Measurements from ENCODE around the gene ZNF583. TPM values are rescaled to one million over a fixed set of nuclear protein-coding genes. Genes with fewer than 3 reads are reported as not detected.

Gene ZNF583
- total RNA-seq, 2 donors from 2014 or later: 4.0 to 5.5 TPM

- Mint-ChIP-seq H3K4me1 (peaks cover 8% of the 10 kb centered on the region), H3K27ac (no peak overlapping the region), H3K36me3 (ENCODE audit: low read depth) (peaks cover 69% of the 10 kb centered on the region), H3K9me3 (peaks cover 85% of the 10 kb centered on the region), H3K4me3 (peak overlapping the region; percentile 80), H3K27me3 (ENCODE audit: insufficient read depth) (no peaks in the 10 kb centered on the region)
- Histone ChIP-seq H3K4me1 (ENCODE audit: control insufficient read depth, insufficient read depth, low read length) (no peaks in the 10 kb centered on the region), H3K36me3 (ENCODE audit: control insufficient read depth, insufficient read depth, low read length) (peaks cover 36% of the 10 kb centered on the region), H3K4me3 (ENCODE audit: low read length) (peak overlapping the region; percentile 91), H3K27me3 (ENCODE audit: control insufficient read depth, insufficient read depth, low read length, poor library complexity, severe bottlenecking) (no peaks in the 10 kb centered on the region), H3K9me3 (ENCODE audit: control insufficient read depth, low read length) (peaks cover 86% of the 10 kb centered on the region), H3K9ac (ENCODE audit: extremely low read depth, low read length, poor library complexity, severe bottlenecking) (no peak overlapping the region), H3K27ac (ENCODE audit: low read depth, low read length) (no peak overlapping the region)
- DNase-seq: no peak
- no peak for TF ChIP-seq CTCF (conservative IDR thresholded peaks at IDR 0.05)
- 71 to 83% methylated on average over 5 to 9 of the region's 9 CpGs for WGBS, 2 experiments (ENCODE audit: insufficient coverage in 1 of 2, insufficient read length in 1 of 2)
These were observed 871 bp upstream of the ZNF583 start for GRCh38 chr19:56403261-56403660.

DNA sequence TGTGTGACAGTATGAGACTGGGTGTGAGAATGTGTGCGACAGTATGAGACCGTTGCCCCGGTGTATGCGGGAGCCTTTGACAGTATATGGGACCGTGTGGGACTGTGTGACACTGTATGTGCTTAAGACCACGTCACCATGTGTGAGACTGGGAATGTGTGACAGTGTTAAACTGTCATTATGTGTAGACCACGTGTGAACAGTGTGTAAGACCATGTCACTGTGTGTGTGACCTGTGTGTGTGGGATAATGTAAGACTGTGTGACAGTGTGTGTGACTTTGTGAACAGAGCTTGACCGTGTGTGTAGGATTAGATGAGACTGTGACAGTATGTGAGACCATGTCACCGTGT, 549 bp downstream of the ZNF583 start:
- H3K4me3 ChIP-seq (ENCODE audit: low read length): peak overlapping the region; percentile 91
- peaks cover 67% of the 10 kb centered on the region for H3K36me3 Mint-ChIP-seq (ENCODE audit: low read depth)
- H3K27ac ChIP-seq (ENCODE audit: low read depth, low read length): no peak overlapping the region
- 84 to 90% methylated on average over 8 to 9 of the region's 9 CpGs for WGBS, 2 experiments (ENCODE audit: insufficient coverage in 1 of 2, insufficient read length in 1 of 2)
- H3K9me3 Mint-ChIP-seq: peaks cover 84% of the 10 kb centered on the region
- TF ChIP-seq CTCF (conservative IDR thresholded peaks at IDR 0.05): no peak
- no peak for DNase-seq
- H3K9me3 ChIP-seq (ENCODE audit: control insufficient read depth, low read length): peaks cover 85% of the 10 kb centered on the region
- H3K4me3 Mint-ChIP-seq: peak overlapping the region; percentile 80
- no peaks in the 10 kb centered on the region for H3K27me3 ChIP-seq (ENCODE audit: control insufficient read depth, insufficient read depth, low read length, poor library complexity, severe bottlenecking)
- H3K4me1 Mint-ChIP-seq: peaks cover 8% of the 10 kb centered on the region
- peaks cover 38% of the 10 kb centered on the region for H3K36me3 ChIP-seq (ENCODE audit: control insufficient read depth, insufficient read depth, low read length)
- no peaks in the 10 kb centered on the region for H3K4me1 ChIP-seq (ENCODE audit: control insufficient read depth, insufficient read depth, low read length)
- no peak overlapping the region for H3K27ac Mint-ChIP-seq
- H3K9ac ChIP-seq (ENCODE audit: extremely low read depth, low read length, poor library complexity, severe bottlenecking): peak overlapping the region; percentile 52
- no peaks in the 10 kb centered on the region for H3K27me3 Mint-ChIP-seq (ENCODE audit: insufficient read depth)

DNA sequence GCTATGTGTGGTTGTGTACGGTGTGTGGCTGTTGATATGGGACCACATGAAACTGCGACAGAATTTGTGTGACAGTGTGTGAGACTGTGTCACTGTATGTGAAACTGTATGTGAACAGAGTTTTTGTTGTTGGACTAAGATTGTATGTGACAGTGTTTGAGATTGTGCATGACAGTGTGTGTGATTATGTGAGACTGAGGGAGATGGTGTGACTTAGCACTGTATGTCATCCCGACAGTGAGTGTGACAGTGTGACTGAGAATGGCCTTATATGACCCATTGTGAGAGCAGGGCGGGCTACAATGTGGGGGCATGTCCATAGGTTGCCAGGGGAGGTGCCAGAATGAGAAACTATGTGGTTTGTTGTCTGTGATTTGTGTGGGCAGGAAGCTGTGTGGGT, 930 bp downstream of the ZNF583 start:
- peaks cover 38% of the 10 kb centered on the region for H3K36me3 ChIP-seq (ENCODE audit: control insufficient read depth, insufficient read depth, low read length)
- peaks cover 67% of the 10 kb centered on the region for H3K36me3 Mint-ChIP-seq (ENCODE audit: low read depth)
- H3K27me3 ChIP-seq (ENCODE audit: control insufficient read depth, insufficient read depth, low read length, poor library complexity, severe bottlenecking): no peaks in the 10 kb centered on the region
- no peak overlapping the region for H3K27ac Mint-ChIP-seq
- peaks cover 8% of the 10 kb centered on the region for H3K4me1 Mint-ChIP-seq
- no peaks in the 10 kb centered on the region for H3K27me3 Mint-ChIP-seq (ENCODE audit: insufficient read depth)
- H3K9ac ChIP-seq (ENCODE audit: extremely low read depth, low read length, poor library complexity, severe bottlenecking): no peak overlapping the region
- H3K4me3 Mint-ChIP-seq: peak overlapping the region; percentile 80
- peak overlapping the region; percentile 91 for H3K4me3 ChIP-seq (ENCODE audit: low read length)
- no peak for DNase-seq
- 91 to 96% methylated on average over 4 of the region's 4 CpGs for WGBS, 2 experiments (ENCODE audit: insufficient coverage in 1 of 2, insufficient read length in 1 of 2)
- H3K4me1 ChIP-seq (ENCODE audit: control insufficient read depth, insufficient read depth, low read length): no peaks in the 10 kb centered on the region
- no peak overlapping the region for H3K27ac ChIP-seq (ENCODE audit: low read depth, low read length)
- H3K9me3 Mint-ChIP-seq: peaks cover 84% of the 10 kb centered on the region
- H3K9me3 ChIP-seq (ENCODE audit: control insufficient read depth, low read length): peaks cover 84% of the 10 kb centered on the region
- no peak for TF ChIP-seq CTCF (conservative IDR thresholded peaks at IDR 0.05)

Measured in endodermal cell (in vitro differentiated cells).